Measurements from ENCODE around the gene SREBF1. TPM values are rescaled to one million over a fixed set of nuclear protein-coding genes. Genes with fewer than 3 reads are reported as not detected.

The SREBF1 gene
- total and polyA plus RNA-seq, 2 of the 4 experiments (the other 2 are of a cell fraction): 3.4 to 20.4 TPM

DNA sequence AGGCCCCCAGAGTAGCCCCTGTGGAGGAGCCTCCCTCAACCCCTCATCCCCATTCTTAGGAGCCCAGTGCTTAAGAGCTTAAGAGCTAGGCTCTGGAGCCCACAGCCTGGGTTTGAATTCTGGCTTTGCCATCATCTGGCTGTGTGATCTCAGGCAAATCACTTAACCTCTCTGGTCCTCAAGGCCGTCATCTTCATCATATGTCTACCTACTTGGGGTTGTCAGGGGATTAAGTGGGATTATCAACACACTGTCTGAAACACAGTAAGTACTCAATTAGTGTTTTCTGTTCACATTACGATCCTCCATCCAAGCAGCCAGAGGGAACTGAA, 4.8 kb downstream of the SREBF1 start:
- H2BK15ac ChIP-seq (ENCODE audit: low read depth, low read length): no peak overlapping the region
- H4K5ac ChIP-seq (ENCODE audit: low read depth, low read length): no peak overlapping the region
- H2BK20ac ChIP-seq (ENCODE audit: low read depth, low read length): no peak overlapping the region
- intact Hi-C loops (cut with micrococcal nuclease): no loop called here
- H2AK9ac ChIP-seq (replicated peaks; ENCODE audit: low read depth, low read length, poor library complexity): no peak overlapping the region
- H3K9me3 ChIP-seq (ENCODE audit: control insufficient read depth, insufficient read depth, low read length): no peaks in the 10 kb centered on the region
- peaks cover 25 to 81% of the 10 kb centered on the region in 2 experiments for H3K79me1 ChIP-seq (ENCODE audit: low read depth in 1 of 2, low read length in 2 of 2)
- no peak overlapping the region for H3K4ac ChIP-seq (ENCODE audit: low read depth, low read length)
- ChIA-PET CTCF (no interaction called here), POLR2A (ENCODE audit: unreplicated experiment) (no interaction called here)
- no peak overlapping the region for H3K27ac ChIP-seq (ENCODE audit: insufficient read depth, low read length)
- H3K23ac ChIP-seq (ENCODE audit: low read depth, low read length): 0 out of 2 replicates have a peak overlapping the region, but pooled peaks have one; percentile 66
- no peak overlapping the region for H3K56ac ChIP-seq (ENCODE audit: extremely low read depth, insufficient read depth, low read length)
- no peak for TF ChIP-seq RCOR1 (IDR thresholded peaks at IDR 0.05; ENCODE audit: insufficient replicate concordance, low read length)
- TF ChIP-seq MAFK (IDR thresholded peaks at IDR 0.05; ENCODE audit: low read depth, low read length): no peak
- no peak for TF ChIP-seq BHLHE40 (IDR thresholded peaks at IDR 0.05; ENCODE audit: low read depth, low read length)
- no peak for TF ChIP-seq RAD21 (IDR thresholded peaks at IDR 0.05; ENCODE audit: low read length)
- no peak for TF ChIP-seq FOS (IDR thresholded peaks at IDR 0.05; ENCODE audit: low read depth, low read length)
- no peak for TF ChIP-seq RFX5 (IDR thresholded peaks at IDR 0.05; ENCODE audit: low read depth, low read length)
- TF ChIP-seq, protein P1, sequence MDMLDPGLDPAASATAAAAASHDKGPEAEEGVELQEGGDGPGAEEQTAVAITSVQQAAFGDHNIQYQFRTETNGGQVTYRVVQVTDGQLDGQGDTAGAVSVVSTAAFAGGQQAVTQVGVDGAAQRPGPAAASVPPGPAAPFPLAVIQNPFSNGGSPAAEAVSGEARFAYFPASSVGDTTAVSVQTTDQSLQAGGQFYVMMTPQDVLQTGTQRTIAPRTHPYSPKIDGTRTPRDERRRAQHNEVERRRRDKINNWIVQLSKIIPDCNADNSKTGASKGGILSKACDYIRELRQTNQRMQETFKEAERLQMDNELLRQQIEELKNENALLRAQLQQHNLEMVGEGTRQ (IDR thresholded peaks at IDR 0.05; ENCODE audit: low read depth, low read length): no peak
- no peak for TF ChIP-seq MXI1 (IDR thresholded peaks at IDR 0.05; ENCODE audit: borderline replicate concordance, low read depth, low read length)
- no peak for TF ChIP-seq POLR2A (IDR thresholded peaks at IDR 0.05; ENCODE audit: low read depth, low read length)
- no peak for TF ChIP-seq MAZ (IDR thresholded peaks at IDR 0.05; ENCODE audit: borderline replicate concordance, low read depth, low read length)
- TF ChIP-seq CEBPB (IDR thresholded peaks at IDR 0.05; ENCODE audit: low read depth, low read length): no peak
- no peak for TF ChIP-seq CHD1 (IDR thresholded peaks at IDR 0.05; ENCODE audit: low read depth, low read length)
- TF ChIP-seq SMC3 (IDR thresholded peaks at IDR 0.05; ENCODE audit: low read depth, low read length): no peak
- TF ChIP-seq, protein P2, sequence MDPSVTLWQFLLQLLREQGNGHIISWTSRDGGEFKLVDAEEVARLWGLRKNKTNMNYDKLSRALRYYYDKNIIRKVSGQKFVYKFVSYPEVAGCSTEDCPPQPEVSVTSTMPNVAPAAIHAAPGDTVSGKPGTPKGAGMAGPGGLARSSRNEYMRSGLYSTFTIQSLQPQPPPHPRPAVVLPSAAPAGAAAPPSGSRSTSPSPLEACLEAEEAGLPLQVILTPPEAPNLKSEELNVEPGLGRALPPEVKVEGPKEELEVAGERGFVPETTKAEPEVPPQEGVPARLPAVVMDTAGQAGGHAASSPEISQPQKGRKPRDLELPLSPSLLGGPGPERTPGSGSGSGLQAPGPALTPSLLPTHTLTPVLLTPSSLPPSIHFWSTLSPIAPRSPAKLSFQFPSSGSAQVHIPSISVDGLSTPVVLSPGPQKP (IDR thresholded peaks at IDR 0.05; ENCODE audit: borderline replicate concordance, low read depth, low read length): no peak
- H3K4me2 ChIP-seq (ENCODE audit: low read depth, low read length): no peak overlapping the region
- peaks cover 75% of the 10 kb centered on the region for H4K20me1 ChIP-seq (ENCODE audit: insufficient read depth, low read length)
- H3K18ac ChIP-seq (ENCODE audit: low read depth, low read length): no peak overlapping the region
- in situ Hi-C loops (cut with MboI; ENCODE audit: low sequenced_read_pairs): no loop called here
- no peak overlapping the region for H4K91ac ChIP-seq (ENCODE audit: insufficient read depth, low read depth, low read length)
- ATAC-seq (ENCODE audit: low read depth): no peak
- peaks cover 23% of the 10 kb centered on the region for H3K4me1 ChIP-seq (ENCODE audit: control insufficient read depth, insufficient read depth, low read length)
- H3K36me3 ChIP-seq (ENCODE audit: control insufficient read depth, insufficient read depth, low read length): peaks cover 15% of the 10 kb centered on the region; the same call in 1 of the 2 replicates
- dilution Hi-C loops (cut with HindIII; ENCODE audit: low sequenced_read_pairs, unreplicated experiment): no loop called here
- H2BK5ac ChIP-seq (ENCODE audit: low read depth, low read length, poor library complexity, severe bottlenecking): no peak overlapping the region
- H3K4me3 ChIP-seq (ENCODE audit: insufficient read depth, low read depth, low read length): no peak overlapping the region
- no peak overlapping the region for H3K9ac ChIP-seq (ENCODE audit: low read depth, low read length)
- no peak overlapping the region for H2AK5ac ChIP-seq (ENCODE audit: low read depth, low read length)
- no peak overlapping the region for H2BK120ac ChIP-seq (ENCODE audit: low read depth, low read length)
- no CpG with 5 or more reads among the region's 2 CpGs for WGBS, 2 experiments (ENCODE audit: extremely low coverage in 2 of 2, insufficient read length in 1 of 2)
- no peak overlapping the region for H2AFZ ChIP-seq (replicated peaks; ENCODE audit: low read length, poor library complexity)
- H4K8ac ChIP-seq (ENCODE audit: low read depth in 2 of 2, low read length in 2 of 2): no peak overlapping the region
- DNase-seq: no peak
- H3K27me3 ChIP-seq (ENCODE audit: control insufficient read depth, insufficient read depth, low read length): no peaks in the 10 kb centered on the region
- H3K14ac ChIP-seq (replicated peaks; ENCODE audit: low read depth, low read length): no peak overlapping the region
- peaks cover 25% of the 10 kb centered on the region for H3K9me1 ChIP-seq (ENCODE audit: insufficient read depth, low read length)
- BruUV-seq (replicated peaks): no TSS peak

Data from IMR-90 (cell line).